ENCODE data around the gene ABCA13. TPM values are rescaled to one million over a fixed set of nuclear protein-coding genes. Genes with fewer than 3 reads are reported as not detected.

ABCA13 gene
- polyA plus RNA-seq, 4 donors: 0.16 to 0.39 (median 0.22) TPM; not detected in 1

GRCh38 chr7:48255046-48255445 is 83.8 kb downstream of the ABCA13 start:
- Histone ChIP-seq H3K9me3 (ENCODE audit: control insufficient read depth in 2 of 2, insufficient read depth in 1 of 2, low read depth in 1 of 2, low read length in 1 of 2) (no peaks in the 10 kb centered on the region), H3K36me3 (ENCODE audit: control insufficient read depth in 3 of 3, insufficient read depth in 2 of 3, low read depth in 1 of 3, low read length in 3 of 3) (no peaks in the 10 kb centered on the region), H3K27me3 (ENCODE audit: control insufficient read depth in 3 of 3, insufficient read depth in 3 of 3, low read length in 3 of 3) (no peaks in the 10 kb centered on the region), H3K4me3 (ENCODE audit: low read depth in 1 of 3, low read length in 3 of 3) (no peak overlapping the region), H3K4me1 (ENCODE audit: control insufficient read depth in 3 of 3, insufficient read depth in 2 of 3, low read depth in 1 of 3, low read length in 2 of 3) (no peaks in the 10 kb centered on the region), H3K27ac (ENCODE audit: low read depth in 1 of 3, low read length in 2 of 3) (no peak overlapping the region)
- no peak for DNase-seq
- no peak for FAIRE-seq
- WGBS, 3 donors: 38 to 67% (median 58%) methylated on average over 1 of the region's 1 CpG

DNA sequence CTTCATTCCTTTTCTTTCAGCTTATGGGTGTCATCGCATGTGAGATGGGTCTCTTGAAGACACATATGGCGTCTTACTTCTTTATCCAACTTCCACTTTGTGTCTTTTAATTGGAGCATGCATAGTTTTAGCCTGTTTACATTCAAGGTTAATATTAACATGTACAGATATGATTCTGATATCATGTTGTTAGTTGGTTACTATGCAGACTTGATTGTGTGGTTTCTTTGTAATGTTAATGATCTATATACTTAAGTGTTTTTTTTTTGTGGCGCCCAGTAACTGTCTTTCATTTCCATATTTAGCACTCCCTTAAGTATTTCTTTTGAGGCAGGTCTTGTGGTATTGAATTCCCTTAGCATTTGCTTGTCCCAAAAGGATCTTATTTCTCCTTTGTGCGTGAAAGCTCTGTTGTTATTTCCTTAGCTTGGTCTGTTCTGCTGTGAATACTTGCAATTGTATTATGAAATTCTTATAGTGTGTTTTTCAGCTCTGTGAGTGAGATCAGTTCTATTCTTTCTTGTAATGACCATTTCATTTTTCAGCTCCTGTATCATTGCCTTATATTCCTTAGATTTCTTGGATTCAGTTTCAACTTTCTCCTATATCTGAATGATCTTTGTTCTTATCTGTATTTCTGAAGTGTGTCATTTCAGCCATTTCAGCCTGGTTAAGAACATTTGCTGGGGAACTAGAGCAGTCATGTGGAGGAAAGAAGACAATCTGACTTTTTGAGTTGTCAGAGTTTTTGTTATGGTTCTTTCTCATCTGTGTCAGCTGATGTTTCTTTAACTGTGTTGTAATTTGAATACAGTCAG is 88.4 kb downstream of the ABCA13 start:
- Histone ChIP-seq H3K27ac (ENCODE audit: low read depth in 1 of 3, low read length in 2 of 3) (no peak overlapping the region), H3K27me3 (ENCODE audit: control insufficient read depth in 3 of 3, insufficient read depth in 3 of 3, low read length in 3 of 3) (no peaks in the 10 kb centered on the region), H3K4me1 (ENCODE audit: control insufficient read depth in 3 of 3, insufficient read depth in 2 of 3, low read depth in 1 of 3, low read length in 2 of 3) (no peaks in the 10 kb centered on the region), H3K9me3 (ENCODE audit: control insufficient read depth in 2 of 2, insufficient read depth in 1 of 2, low read depth in 1 of 2, low read length in 1 of 2) (no peaks in the 10 kb centered on the region), H3K36me3 (ENCODE audit: control insufficient read depth in 3 of 3, insufficient read depth in 2 of 3, low read depth in 1 of 3, low read length in 3 of 3) (no peaks in the 10 kb centered on the region), H3K4me3 (ENCODE audit: low read depth in 1 of 3, low read length in 3 of 3) (no peak overlapping the region)
- DNase-seq (no peak), FAIRE-seq (no peak)
- 75 to 83% (median 75%) methylated on average over 4 of the region's 4 CpGs for WGBS, 3 donors

GRCh38 chr7:48261696-48262095 is 90.4 kb downstream of the ABCA13 start:
- no peak for DNase-seq
- Histone ChIP-seq H3K9me3 (ENCODE audit: control insufficient read depth in 2 of 2, insufficient read depth in 1 of 2, low read depth in 1 of 2, low read length in 1 of 2) (no peaks in the 10 kb centered on the region), H3K36me3 (ENCODE audit: control insufficient read depth in 3 of 3, insufficient read depth in 2 of 3, low read depth in 1 of 3, low read length in 3 of 3) (no peaks in the 10 kb centered on the region), H3K4me1 (ENCODE audit: control insufficient read depth in 3 of 3, insufficient read depth in 2 of 3, low read depth in 1 of 3, low read length in 2 of 3) (no peaks in the 10 kb centered on the region), H3K27ac (ENCODE audit: low read depth in 1 of 3, low read length in 2 of 3) (no peak overlapping the region), H3K4me3 (ENCODE audit: low read depth in 1 of 3, low read length in 3 of 3) (no peak overlapping the region), H3K27me3 (ENCODE audit: control insufficient read depth in 3 of 3, insufficient read depth in 3 of 3, low read length in 3 of 3) (no peaks in the 10 kb centered on the region)
- no peak for FAIRE-seq
- 84 to 91% (median 88%) methylated on average over 2 of the region's 2 CpGs for WGBS, 3 donors

DNA sequence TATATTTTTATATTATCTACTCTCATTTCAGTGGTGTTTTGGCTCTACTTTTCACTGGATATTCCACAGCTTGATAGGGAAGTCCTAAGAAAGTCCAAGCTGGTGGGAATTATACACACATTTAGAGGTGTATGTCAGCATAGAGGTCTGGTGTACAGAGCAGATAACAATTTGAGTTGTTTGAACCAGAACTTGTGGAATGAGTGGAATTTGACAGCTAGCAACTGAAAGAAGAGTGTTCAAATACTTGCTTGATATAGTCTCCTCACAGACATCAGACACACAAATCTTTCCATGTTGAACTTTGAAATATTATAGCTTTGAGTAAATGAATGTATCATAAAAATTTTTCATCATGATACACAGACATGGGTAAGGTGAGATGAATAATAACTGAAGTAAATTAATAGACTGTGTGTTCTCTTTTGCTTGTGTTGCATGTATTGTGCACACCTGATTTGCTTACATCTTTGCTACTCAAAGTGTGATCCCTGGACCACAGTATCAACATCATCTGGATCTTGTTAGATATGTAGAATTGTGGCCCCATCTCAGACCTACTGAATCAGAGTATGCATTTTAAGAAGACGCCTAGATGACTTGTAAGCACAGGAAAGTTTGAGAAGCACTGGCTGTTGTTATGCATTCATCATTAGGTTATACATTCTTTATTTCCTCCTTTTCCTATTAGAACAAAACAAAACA is 91.5 kb downstream of the ABCA13 start:
- Histone ChIP-seq H3K36me3 (ENCODE audit: control insufficient read depth in 3 of 3, insufficient read depth in 2 of 3, low read depth in 1 of 3, low read length in 3 of 3) (no peaks in the 10 kb centered on the region), H3K4me3 (ENCODE audit: low read depth in 1 of 3, low read length in 3 of 3) (no peak overlapping the region), H3K4me1 (ENCODE audit: control insufficient read depth in 3 of 3, insufficient read depth in 2 of 3, low read depth in 1 of 3, low read length in 2 of 3) (no peaks in the 10 kb centered on the region), H3K27ac (ENCODE audit: low read depth in 1 of 3, low read length in 2 of 3) (no peak overlapping the region), H3K27me3 (ENCODE audit: control insufficient read depth in 3 of 3, insufficient read depth in 3 of 3, low read length in 3 of 3) (no peaks in the 10 kb centered on the region), H3K9me3 (ENCODE audit: control insufficient read depth in 2 of 2, insufficient read depth in 1 of 2, low read depth in 1 of 2, low read length in 1 of 2) (no peaks in the 10 kb centered on the region)
- FAIRE-seq: no peak
- 75 to 94% (median 86%) methylated on average over 1 of the region's 1 CpG for WGBS, 3 donors
- DNase-seq: no peak

DNA sequence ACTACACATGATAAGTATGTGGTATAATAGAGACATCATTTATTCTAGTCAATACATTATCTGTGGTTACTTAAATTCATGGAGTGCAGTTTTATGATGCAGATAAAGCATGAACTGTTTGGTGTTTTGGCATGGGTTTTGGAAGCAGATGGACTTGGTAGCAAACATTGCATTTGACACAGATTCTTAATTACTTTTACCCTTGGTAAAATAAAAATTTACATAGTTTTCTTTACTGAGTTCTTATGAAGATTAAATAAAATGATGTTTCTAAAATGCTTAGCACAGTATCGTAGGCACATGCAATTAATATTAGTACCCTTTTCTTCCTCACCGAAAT is 92.0 kb downstream of the ABCA13 start:
- FAIRE-seq: no peak
- H3K27ac ChIP-seq (ENCODE audit: low read depth in 1 of 3, low read length in 2 of 3): no peak overlapping the region
- no peak for DNase-seq
- no peaks in the 10 kb centered on the region for H3K4me1 ChIP-seq (ENCODE audit: control insufficient read depth in 3 of 3, insufficient read depth in 2 of 3, low read depth in 1 of 3, low read length in 2 of 3)
- WGBS, 3 donors: 94 to 99% (median 98%) methylated on average over 2 of the region's 2 CpGs
- H3K4me3 ChIP-seq (ENCODE audit: low read depth in 1 of 3, low read length in 3 of 3): no peak overlapping the region
- H3K9me3 ChIP-seq (ENCODE audit: control insufficient read depth in 2 of 2, insufficient read depth in 1 of 2, low read depth in 1 of 2, low read length in 1 of 2): no peaks in the 10 kb centered on the region
- no peaks in the 10 kb centered on the region for H3K36me3 ChIP-seq (ENCODE audit: control insufficient read depth in 3 of 3, insufficient read depth in 2 of 3, low read depth in 1 of 3, low read length in 3 of 3)
- H3K27me3 ChIP-seq (ENCODE audit: control insufficient read depth in 3 of 3, insufficient read depth in 3 of 3, low read length in 3 of 3): no peaks in the 10 kb centered on the region

- FAIRE-seq (no peak), DNase-seq (no peak)
- WGBS, 3 donors: 70 to 89% (median 82%) methylated on average over 1 of the region's 1 CpG
- H3K36me3 ChIP-seq (ENCODE audit: control insufficient read depth in 3 of 3, insufficient read depth in 2 of 3, low read depth in 1 of 3, low read length in 3 of 3): no peaks in the 10 kb centered on the region
- no peak overlapping the region for H3K4me3 ChIP-seq (ENCODE audit: low read depth in 1 of 3, low read length in 3 of 3)
- H3K4me1 ChIP-seq (ENCODE audit: control insufficient read depth in 3 of 3, insufficient read depth in 2 of 3, low read depth in 1 of 3, low read length in 2 of 3): no peaks in the 10 kb centered on the region
- H3K9me3 ChIP-seq (ENCODE audit: control insufficient read depth in 2 of 2, insufficient read depth in 1 of 2, low read depth in 1 of 2, low read length in 1 of 2): no peaks in the 10 kb centered on the region
- no peak overlapping the region for H3K27ac ChIP-seq (ENCODE audit: low read depth in 1 of 3, low read length in 2 of 3)
- no peaks in the 10 kb centered on the region for H3K27me3 ChIP-seq (ENCODE audit: control insufficient read depth in 3 of 3, insufficient read depth in 3 of 3, low read length in 3 of 3)
These were observed 97.8 kb downstream of the ABCA13 start for GRCh38 chr7:48269066-48269465.

- Histone ChIP-seq H3K27ac (ENCODE audit: low read depth in 1 of 3, low read length in 2 of 3) (no peak overlapping the region), H3K36me3 (ENCODE audit: control insufficient read depth in 3 of 3, insufficient read depth in 2 of 3, low read depth in 1 of 3, low read length in 3 of 3) (no peaks in the 10 kb centered on the region), H3K9me3 (ENCODE audit: control insufficient read depth in 2 of 2, insufficient read depth in 1 of 2, low read depth in 1 of 2, low read length in 1 of 2) (no peaks in the 10 kb centered on the region), H3K4me1 (ENCODE audit: control insufficient read depth in 3 of 3, insufficient read depth in 2 of 3, low read depth in 1 of 3, low read length in 2 of 3) (no peaks in the 10 kb centered on the region), H3K4me3 (ENCODE audit: low read depth in 1 of 3, low read length in 3 of 3) (no peak overlapping the region), H3K27me3 (ENCODE audit: control insufficient read depth in 3 of 3, insufficient read depth in 3 of 3, low read length in 3 of 3) (no peaks in the 10 kb centered on the region)
- DNase-seq (no peak), FAIRE-seq (no peak)
- WGBS, 3 donors: 83 to 92% (median 84%) methylated on average over 3 of the region's 3 CpGs
These were observed 103.4 kb downstream of the ABCA13 start for GRCh38 chr7:48274662-48275061.

DNA sequence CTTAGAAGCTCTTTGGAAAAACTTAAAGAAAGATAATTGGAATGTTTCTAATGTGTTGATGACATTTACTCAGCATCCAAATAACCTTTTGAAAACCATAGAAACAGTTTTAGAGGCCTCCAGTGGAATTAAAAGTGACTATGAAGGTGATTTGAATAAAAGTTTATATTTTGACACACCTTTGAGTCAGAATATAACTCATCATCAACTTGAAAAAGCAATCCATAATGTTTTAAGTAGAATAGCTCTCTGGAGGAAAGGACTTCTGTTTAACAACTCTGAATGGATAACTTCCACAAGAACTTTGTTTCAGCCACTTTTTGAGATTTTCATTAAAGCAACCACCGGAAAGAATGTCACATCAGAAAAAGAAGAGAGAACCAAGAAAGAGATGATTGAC is 108.2 kb downstream of the ABCA13 start:
- no peak for FAIRE-seq
- no peaks in the 10 kb centered on the region for H3K36me3 ChIP-seq (ENCODE audit: control insufficient read depth in 3 of 3, insufficient read depth in 2 of 3, low read depth in 1 of 3, low read length in 3 of 3)
- H3K4me1 ChIP-seq (ENCODE audit: control insufficient read depth in 3 of 3, insufficient read depth in 2 of 3, low read depth in 1 of 3, low read length in 2 of 3): no peaks in the 10 kb centered on the region
- no peak for DNase-seq
- no peak overlapping the region for H3K4me3 ChIP-seq (ENCODE audit: low read depth in 1 of 3, low read length in 3 of 3)
- no peak overlapping the region for H3K27ac ChIP-seq (ENCODE audit: low read depth in 1 of 3, low read length in 2 of 3)
- H3K27me3 ChIP-seq (ENCODE audit: control insufficient read depth in 3 of 3, insufficient read depth in 3 of 3, low read length in 3 of 3): peaks cover 0 to 4% (median 0%) of the 10 kb centered on the region in 3 donors
- H3K9me3 ChIP-seq (ENCODE audit: control insufficient read depth in 2 of 2, insufficient read depth in 1 of 2, low read depth in 1 of 2, low read length in 1 of 2): no peaks in the 10 kb centered on the region
- WGBS, 3 donors: 82 to 88% (median 87%) methylated on average over 1 of the region's 1 CpG

Measured in small intestine (tissue), 7 donors.